Measurements from ENCODE around the gene C16orf78. TPM values are rescaled to one million over a fixed set of nuclear protein-coding genes. Genes with fewer than 3 reads are reported as not detected.

Gene C16orf78
- polyA plus RNA-seq, 3 donors, result not detected

GRCh38 chr16:49378238-49378637 lies 4.6 kb downstream of the C16orf78 start:
- Histone ChIP-seq H2AFZ (ENCODE audit: insufficient read depth, low read depth, low read length, poor library complexity, severe bottlenecking) (no peak overlapping the region), H3K27ac (ENCODE audit: low read depth in 1 of 2, low read length in 2 of 2) (no peak overlapping the region), H4K20me1 (ENCODE audit: insufficient read depth, low read length) (no peaks in the 10 kb centered on the region), H3K27me3 (ENCODE audit: control insufficient read depth in 2 of 2, insufficient read depth in 2 of 2, low read length in 2 of 2) (no peaks in the 10 kb centered on the region), H3K9me3 (replicated peaks in 1 of 2; ENCODE audit: control insufficient read depth in 1 of 2, insufficient read depth in 1 of 2, low read length in 2 of 2) (no peaks in the 10 kb centered on the region), H3K79me2 (ENCODE audit: insufficient read depth, low read length) (no peaks in the 10 kb centered on the region), H3K4me3 (replicated peaks in 1 of 3; ENCODE audit: low read depth in 2 of 3, low read length in 3 of 3) (no peak overlapping the region), H3K4me2 (replicated peaks; ENCODE audit: extremely low read depth, low read length, poor library complexity, severe bottlenecking) (no peak overlapping the region), H3K4me1 (ENCODE audit: control insufficient read depth in 1 of 2, insufficient read depth in 2 of 2, low read length in 2 of 2) (no peaks in the 10 kb centered on the region), H3K36me3 (replicated peaks in 1 of 2; ENCODE audit: control insufficient read depth in 1 of 2, insufficient read depth in 2 of 2, low read length in 2 of 2) (no peaks in the 10 kb centered on the region), H3K9ac (ENCODE audit: insufficient read depth, low read length, poor library complexity, severe bottlenecking) (no peak overlapping the region)
- no peak overlapping the region for H3K27ac Mint-ChIP-seq
- no peaks in the 10 kb centered on the region for H3K4me1 Mint-ChIP-seq
- H3K9me3 Mint-ChIP-seq, result peaks cover 0 to 4% (median 2%) of the 10 kb centered on the region in 7 donors
- TF ChIP-seq CTCF (IDR thresholded peaks at IDR 0.05), result no peak
- intact Hi-C loops (cut with micrococcal nuclease), result no loop called here
- 71% methylated on average over 7 of the region's 11 CpGs for WGBS (ENCODE audit: insufficient coverage)
- H3K36me3 Mint-ChIP-seq, result no peaks in the 10 kb centered on the region
- peaks cover 1 to 7% (median 7%) of the 10 kb centered on the region in 3 donors for H3K27me3 Mint-ChIP-seq (ENCODE audit: low read depth in 3 of 3)
- H3K4me3 Mint-ChIP-seq, result no peak overlapping the region
- DNase-seq, result no peak

GRCh38 chr16:49378816-49379215 lies 5.2 kb downstream of the C16orf78 start:
- WGBS (ENCODE audit: insufficient coverage), result no CpG with 5 or more reads among the region's 1 CpG
- no peaks in the 10 kb centered on the region for H3K9me3 ChIP-seq (replicated peaks in 1 of 2; ENCODE audit: control insufficient read depth in 1 of 2, insufficient read depth in 1 of 2, low read length in 2 of 2)

More at GRCh38 chr16:49378816-49379215, 5.2 kb downstream of the C16orf78 start:
- Mint-ChIP-seq H3K27me3 (ENCODE audit: low read depth in 3 of 3) (peaks cover 1 to 7% (median 7%) of the 10 kb centered on the region in 3 donors), H3K36me3 (no peaks in the 10 kb centered on the region), H3K4me1 (no peaks in the 10 kb centered on the region), H3K9me3 (peaks cover 0 to 6% (median 2%) of the 10 kb centered on the region in 7 donors), H3K27ac (no peak overlapping the region), H3K4me3 (no peak overlapping the region)
- Histone ChIP-seq H3K9ac (ENCODE audit: insufficient read depth, low read length, poor library complexity, severe bottlenecking) (no peak overlapping the region), H4K20me1 (ENCODE audit: insufficient read depth, low read length) (no peaks in the 10 kb centered on the region), H3K27me3 (ENCODE audit: control insufficient read depth in 2 of 2, insufficient read depth in 2 of 2, low read length in 2 of 2) (no peaks in the 10 kb centered on the region), H2AFZ (ENCODE audit: insufficient read depth, low read depth, low read length, poor library complexity, severe bottlenecking) (no peak overlapping the region), H3K36me3 (replicated peaks in 1 of 2; ENCODE audit: control insufficient read depth in 1 of 2, insufficient read depth in 2 of 2, low read length in 2 of 2) (no peaks in the 10 kb centered on the region), H3K27ac (ENCODE audit: low read depth in 1 of 2, low read length in 2 of 2) (no peak overlapping the region), H3K4me2 (replicated peaks; ENCODE audit: extremely low read depth, low read length, poor library complexity, severe bottlenecking) (no peak overlapping the region), H3K4me3 (replicated peaks in 1 of 3; ENCODE audit: low read depth in 2 of 3, low read length in 3 of 3) (no peak overlapping the region), H3K4me1 (ENCODE audit: control insufficient read depth in 1 of 2, insufficient read depth in 2 of 2, low read length in 2 of 2) (no peaks in the 10 kb centered on the region), H3K79me2 (ENCODE audit: insufficient read depth, low read length) (no peaks in the 10 kb centered on the region)
- intact Hi-C loops (cut with micrococcal nuclease), result no loop called here
- no peak for TF ChIP-seq CTCF (IDR thresholded peaks at IDR 0.05)
- no peak for DNase-seq
